ENCODE measurements around the gene ZER1. TPM values are rescaled to one million over a fixed set of nuclear protein-coding genes. Genes with fewer than 3 reads are reported as not detected.
"Not testable (repeated sequence)": the region's sequence is repeated elsewhere in the genome, so short reads cannot be mapped to it uniquely, and the experiment has no call there.

ZER1 gene
- total RNA-seq, 1 donor from 2014 or later, result 51.8 TPM

DNA sequence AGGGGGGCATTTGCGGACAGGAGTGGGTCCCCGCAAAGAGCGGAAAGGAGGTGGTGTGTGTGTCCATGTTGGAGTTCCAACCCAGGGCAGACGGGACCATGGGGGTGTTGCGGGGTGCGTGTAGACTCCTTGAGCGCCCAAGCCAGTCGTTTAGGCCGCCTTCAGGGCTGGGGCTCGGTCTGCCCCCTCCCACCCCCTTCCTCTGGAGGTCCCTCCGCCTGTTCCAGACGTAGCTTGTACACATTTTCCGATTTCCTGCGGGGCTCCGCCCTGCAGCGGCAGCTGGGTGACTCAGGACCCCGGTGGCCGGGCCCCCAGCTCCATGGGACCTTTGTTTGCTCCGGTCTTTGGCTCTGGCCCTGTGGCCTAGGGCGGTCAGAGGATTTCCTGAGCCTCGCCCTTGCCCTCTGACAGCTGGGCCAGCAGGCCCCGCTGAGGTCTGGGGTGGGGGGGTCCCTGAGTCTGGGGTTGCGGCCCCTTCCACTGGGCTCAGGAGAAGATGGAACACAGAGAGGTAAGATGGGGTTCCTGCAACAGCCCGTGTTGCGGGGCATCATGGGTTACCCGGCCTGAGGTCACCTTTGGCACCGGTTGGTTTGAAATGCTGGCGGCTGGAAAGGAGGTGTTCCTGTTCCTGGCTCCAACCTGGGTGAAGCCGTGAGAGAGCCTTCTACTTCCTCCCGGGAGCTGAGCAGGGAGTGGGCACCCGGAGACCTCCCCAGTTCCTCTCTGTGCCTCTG is 67.9 kb downstream of the ZER1 start:
- no peak for DNase-seq (ENCODE audit: low spot score)
- intact Hi-C loops (cut with DNase I), result loop anchor here (2.0 to 5.0 kb wide), 3 partner anchors 15 to 114 kb away; partner anchors contain the start of genes ENDOG and SET

DNA sequence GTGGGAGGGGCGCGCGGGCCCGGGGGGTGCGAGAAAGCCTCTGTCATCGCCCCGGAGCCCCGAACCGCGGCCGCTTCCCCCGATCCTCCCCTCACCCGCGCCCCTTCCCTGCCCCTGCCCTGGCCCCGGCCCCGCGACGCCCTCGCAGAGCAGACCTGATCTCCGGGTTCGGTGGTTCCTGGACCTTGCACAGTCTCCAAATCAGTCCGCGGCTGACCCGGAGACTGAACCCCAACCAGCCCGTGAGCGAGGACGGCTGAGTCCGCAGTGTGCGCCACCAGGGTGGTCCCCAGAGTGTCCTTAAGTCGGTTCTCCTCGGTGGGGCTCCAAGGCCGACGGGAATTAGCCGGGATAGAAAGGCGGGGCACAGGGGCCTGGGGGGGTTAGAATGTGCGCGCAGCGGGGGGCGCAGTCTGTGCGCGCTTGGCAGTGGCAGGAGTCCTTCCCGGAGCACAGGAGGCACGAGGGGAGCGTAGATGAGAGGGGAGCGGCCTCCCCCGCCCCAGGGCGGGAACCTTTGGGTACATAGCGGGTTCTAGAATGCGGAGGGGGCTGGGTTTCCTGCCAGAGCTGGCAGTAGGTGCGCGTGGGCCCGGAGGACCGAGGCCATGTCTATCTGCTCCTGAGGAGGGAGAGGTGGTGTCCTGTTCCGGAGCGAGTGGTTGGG is 68.6 kb downstream of the ZER1 start:
- intact Hi-C loops (cut with DNase I), result loop anchor here (2.0 to 5.0 kb wide), 3 partner anchors 14 to 114 kb away; partner anchors contain the start of genes ENDOG and SET
- no peak for DNase-seq (ENCODE audit: low spot score)

DNA sequence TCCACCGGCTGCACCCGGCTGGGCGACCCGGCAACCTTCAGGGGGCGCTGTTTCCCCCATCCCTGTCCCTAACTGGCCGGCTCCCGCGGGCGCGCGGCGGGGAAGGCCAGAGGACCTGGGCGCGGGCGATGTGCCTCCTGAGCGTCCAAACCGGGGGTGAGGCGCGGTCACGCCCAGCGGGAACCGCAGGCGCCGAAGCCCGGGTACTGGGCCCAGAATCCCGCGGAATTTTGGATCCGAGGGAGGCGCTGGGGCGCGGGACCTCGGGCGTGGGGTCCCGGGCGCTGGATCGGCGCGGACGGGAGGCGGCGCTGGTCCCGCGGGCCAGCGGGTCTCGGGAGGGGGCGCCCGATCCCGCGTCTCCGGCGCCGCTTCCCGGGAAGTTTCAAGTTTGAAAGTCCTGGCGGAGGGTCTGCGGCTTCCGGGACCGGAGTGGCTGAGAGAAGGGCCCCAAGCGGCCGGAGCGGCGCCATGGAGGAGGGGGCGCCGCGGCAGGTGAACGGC is 69.2 kb downstream of the ZER1 start, which contains the start of gene PKN3:
Gene PKN3, plus strand, starts transcription at position 59 of the 504 bp plus-strand sequence. Its CDS starts 413 bp downstream, at position 472.
- intact Hi-C loops (cut with DNase I), result loop anchor here (2.0 to 5.0 kb wide), 3 partner anchors 14 to 115 kb away; partner anchors contain the start of genes ENDOG and SET
- DNase-seq (ENCODE audit: low spot score), result peak; percentile 93

DNA sequence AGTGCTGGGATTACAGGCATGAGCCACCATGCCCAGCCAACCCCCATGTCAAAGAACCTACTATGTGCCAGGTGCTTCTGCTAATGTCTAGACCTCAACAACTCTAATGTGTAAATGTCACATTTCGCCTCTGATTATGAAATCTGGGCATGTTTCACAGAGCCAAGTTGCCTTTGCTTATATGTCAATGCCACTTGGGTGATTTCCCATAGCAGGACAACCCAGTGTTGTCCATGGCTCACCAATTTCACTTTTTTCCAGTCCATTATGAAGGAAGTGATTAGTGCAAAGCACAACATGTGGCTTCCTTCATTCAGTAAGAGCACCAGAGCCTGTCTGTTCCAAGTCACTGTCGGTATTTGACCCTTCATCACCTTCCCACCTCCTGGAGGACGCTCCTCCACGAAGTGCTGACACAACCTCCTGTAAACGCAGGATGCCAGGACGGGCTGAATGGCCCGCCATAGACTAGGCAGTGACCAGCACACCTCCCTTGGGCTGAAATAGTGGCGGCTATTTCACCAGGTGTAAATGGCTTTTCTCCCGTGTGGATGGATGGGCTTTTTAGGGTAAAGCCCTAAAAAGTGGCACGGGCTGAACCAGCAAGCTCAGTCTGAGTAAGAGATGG is 70.4 kb downstream of the ZER1 start:
- no peak for DNase-seq (ENCODE audit: low spot score)
- intact Hi-C loops (cut with DNase I), result loop anchor here (5.0 kb wide), 2 partner anchors 64 to 116 kb away; partner anchors contain the start of gene ENDOG

DNA sequence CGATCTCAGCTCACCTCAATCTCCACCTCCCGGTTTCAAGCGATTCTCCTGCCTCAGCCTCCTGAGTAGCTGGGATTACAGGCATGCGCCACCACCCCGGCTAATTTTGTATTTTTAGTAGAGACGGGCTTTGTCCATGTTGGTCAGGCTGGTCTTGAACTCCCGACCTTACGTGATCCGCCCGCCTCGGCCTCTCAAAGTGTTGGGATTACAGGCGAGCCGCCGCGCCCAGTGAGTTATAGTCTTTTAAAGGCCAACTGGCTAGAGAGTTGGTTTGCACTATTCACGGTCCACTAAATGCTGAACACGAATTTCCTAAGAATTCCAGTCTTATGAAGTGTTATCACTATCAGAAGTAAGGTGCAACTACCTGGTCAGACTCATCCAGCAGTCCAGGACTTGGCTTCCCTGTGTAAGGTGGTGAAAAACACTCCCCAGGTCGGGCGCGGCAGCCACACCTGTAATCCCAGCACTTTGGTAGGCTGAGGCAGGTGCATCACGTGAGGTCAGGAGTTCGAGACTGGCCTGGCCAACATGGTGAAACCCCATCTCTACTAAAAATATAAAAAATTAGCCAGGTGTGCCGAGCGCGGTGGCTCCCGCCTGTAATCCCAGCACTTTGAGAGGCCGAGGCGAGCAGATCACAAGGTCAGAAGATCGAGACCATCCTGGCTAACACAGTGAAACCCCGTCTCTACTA is 72.5 kb downstream of the ZER1 start:
- intact Hi-C loops (cut with DNase I); DNase-seq (ENCODE audit: low spot score): not testable (repeated sequence)

DNA sequence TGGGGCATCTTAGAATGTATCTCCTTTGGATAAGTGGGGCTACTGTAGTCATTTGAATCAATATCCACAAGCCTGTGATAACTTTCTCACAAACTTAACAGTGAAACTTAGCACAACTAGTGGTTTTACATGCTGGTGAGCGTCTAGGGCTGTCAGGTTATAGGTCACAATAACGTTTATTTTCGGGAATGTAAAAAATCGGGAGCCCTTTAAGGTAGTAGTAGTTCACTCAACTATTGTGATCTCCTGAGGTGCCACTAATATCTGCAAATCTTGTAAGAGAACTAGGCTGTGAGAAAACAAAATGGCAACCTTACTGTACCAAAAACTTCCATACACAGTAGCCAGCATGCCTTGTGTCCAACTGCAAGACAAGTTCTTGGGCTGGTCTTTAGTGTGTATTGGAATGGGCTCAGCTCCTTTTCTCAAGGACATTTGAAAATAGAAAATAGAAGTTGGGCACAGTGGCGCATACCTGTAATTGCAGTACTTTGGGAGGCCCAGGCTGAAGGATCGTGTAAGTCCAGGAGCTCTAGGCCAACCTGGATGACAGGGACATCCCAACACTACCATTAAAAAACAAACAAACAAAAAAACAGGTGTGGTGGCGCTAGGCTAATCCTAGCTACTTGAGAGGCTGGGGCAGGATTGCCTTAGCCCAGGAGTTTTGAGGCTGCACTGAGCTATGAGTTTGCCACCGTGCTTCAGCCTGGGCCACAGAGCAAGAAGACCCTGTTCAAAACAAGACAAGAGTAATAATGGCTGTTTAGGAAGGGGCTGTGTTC is 74.6 kb downstream of the ZER1 start:
- intact Hi-C loops (cut with DNase I), result no loop called here
- no peak for DNase-seq (ENCODE audit: low spot score)

DNA sequence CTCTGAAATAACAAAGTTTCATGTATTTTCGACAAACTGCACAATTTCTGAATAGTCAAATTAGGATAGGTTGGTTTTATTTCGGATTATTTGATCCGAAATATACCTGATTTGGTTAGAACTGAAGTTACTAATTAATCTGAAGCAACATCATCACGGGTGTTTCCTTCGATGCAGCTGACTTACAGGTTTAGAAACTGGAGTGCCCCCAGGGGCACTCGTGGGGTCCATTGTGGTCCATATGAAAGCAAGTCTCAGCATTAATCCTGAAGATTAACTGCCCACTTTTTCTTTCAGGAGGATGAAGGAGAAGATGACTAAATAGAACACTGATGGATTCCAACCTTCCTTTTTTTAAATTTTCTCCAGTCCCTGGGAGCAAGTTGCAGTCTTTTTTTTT is 77.4 kb downstream of the ZER1 start:
- intact Hi-C loops (cut with DNase I), result no loop called here
- no peak for DNase-seq (ENCODE audit: low spot score)

DNA sequence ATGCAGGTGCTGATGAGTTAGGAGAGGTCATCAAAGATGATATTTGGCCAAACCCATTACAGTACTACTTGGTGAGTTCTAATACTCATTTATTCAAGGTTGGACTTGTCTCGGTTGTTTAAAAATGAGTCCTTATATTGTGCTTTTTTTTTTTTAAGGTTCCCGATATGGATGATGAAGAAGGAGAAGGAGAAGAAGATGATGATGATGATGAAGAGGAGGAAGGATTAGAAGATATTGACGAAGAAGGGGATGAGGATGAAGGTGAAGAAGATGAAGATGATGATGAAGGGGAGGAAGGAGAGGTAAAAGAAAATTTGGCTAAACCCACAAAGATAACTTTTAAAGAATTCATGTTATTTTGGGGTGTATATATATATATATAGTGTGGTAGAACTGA is 78.0 kb downstream of the ZER1 start:
- DNase-seq (ENCODE audit: low spot score); intact Hi-C loops (cut with DNase I): not testable (repeated sequence)

DNA sequence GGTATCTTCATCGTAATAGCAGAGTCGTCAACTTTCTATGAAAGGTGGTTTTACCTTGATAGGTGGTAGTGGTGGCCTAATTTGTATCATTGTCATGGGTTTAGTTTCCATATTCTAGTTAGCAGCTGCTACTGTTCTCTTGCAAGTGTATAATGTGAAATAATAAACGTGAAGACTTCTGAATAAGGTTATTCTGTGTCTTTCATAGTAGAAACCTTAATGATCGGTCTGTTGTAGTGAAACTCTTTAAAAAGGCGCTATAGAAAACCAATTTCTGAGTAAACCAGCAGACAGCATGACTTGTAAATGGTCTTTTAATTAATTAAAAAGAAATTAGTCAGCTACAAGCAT is 81.1 kb downstream of the ZER1 start:
- DNase-seq (ENCODE audit: low spot score), result no peak
- intact Hi-C loops (cut with DNase I), result no loop called here

DNA sequence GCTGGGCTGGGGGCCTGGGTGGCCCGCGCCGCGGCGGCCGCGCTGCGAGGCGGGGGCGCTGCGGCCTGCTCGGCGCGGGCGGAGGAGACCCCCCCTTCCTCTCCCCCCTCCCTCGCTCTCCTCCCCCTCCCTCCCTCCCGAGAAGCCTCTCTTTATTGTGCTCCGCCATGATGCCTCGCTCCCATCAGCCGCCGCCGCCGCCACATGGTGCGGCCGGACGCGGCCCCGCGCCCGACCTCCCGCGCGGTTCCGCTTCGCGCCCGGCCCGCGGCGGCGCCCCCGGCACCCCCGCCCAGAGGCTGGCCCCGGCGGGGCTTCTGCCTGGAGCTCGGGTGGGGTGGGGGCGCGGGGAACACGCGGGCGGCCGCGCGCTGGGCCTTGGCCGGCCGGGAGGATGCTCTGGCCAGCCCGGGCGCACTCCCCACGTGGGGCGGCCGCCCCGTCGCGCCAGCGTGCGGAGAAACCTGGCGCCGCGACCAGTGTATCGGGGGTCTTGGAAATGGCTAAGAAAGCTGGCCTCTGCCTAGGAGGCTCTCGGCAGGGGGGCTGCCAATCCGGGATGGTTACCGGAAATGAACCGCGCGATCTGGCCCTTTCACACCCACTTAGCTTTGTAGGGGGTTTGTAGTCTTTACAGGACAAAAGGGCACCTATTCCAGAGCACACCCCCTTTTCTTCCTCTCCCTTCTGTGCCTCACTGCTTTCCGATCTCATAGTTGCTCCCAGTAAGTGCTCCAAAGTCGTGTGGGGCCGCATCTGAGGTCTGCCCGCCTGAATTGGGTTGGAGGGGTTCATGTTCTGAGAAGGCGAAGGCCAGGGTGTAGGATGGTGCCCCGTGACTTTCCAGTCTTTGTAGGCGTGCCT is 81.7 kb downstream of the ZER1 start:
- no peak for DNase-seq (ENCODE audit: low spot score)
- intact Hi-C loops (cut with DNase I), result loop anchor here (2.0 kb wide), 3 partner anchors 13 to 55 kb away; partner anchors contain the start of genes DYNC2I2 and PKN3

DNA sequence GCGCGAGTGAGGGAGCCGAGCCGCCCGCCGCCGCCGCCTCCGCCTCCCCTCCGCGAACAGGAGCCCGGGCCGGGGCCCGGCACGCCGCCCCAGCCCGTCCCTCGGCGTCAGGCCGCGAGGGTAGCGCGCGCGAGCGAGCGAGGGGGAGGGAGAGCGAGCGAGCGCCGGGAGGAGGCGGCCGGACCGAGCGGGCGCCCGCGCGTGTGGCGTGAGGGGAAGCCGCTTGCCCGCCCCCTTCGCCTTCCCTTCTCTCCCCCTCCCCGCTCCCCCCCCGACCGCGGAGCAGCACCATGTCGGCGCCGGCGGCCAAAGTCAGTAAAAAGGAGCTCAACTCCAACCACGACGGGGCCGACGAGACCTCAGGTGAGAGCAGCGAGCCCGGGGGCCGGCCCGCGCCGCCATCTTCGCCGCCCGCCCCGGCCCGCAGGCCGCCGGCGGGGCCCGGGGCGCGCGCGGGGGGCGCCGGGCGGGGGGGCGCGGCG is 82.4 kb downstream of the ZER1 start:
- intact Hi-C loops (cut with DNase I), result loop anchor here (2.0 kb wide), 3 partner anchors 13 to 55 kb away; partner anchors contain the start of genes DYNC2I2 and PKN3
- DNase-seq (ENCODE audit: low spot score), result peak; percentile 76

DNA sequence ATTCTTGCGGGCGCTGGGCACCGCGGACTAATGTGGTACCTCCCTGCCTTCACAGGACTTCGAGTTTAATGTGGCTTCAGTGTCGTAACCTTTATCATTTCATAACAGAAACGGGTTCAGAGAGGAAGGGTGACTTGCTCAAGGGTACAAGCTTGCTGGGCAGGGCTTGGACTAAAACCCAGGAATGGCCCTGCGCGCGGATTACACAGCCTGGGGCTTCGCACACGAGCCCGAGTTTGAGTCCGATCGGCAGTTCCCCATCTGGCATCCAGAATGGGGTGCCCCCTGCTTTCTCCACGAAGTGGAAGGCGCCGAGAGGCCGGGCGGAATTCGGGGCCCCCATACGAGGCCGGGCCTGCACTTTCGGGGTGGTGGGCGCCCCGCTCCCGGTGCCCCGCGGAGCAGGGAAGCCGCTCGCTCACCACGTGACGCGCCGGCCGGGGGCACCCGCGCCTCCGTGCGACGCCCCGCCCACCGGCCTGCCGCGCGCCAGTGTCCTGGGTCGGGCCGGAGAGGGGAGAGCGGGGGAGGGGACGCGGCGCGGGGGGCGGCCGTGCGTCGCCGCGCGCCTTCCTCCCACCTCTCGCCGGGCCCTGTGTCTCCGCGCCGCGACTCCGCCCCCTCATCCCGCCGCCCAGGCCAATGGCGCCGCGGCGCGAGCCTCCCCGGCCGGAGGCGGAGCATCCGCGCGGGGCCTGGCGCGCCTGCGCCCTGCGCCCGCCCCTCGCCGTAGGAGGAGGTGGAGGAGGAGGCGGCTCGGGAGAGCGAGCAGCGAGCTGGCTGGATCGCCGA is 83.0 kb downstream of the ZER1 start, which contains the start of gene SET:
Gene SET, plus strand, starts transcription at position 722 of the 792 bp plus-strand sequence. CDS start 361 bp downstream, outside the sequence.
- intact Hi-C loops (cut with DNase I), result loop anchor here (2.0 kb wide), 3 partner anchors 14 to 54 kb away; partner anchors contain the start of genes DYNC2I2 and PKN3
- peak; percentile 96 for DNase-seq (ENCODE audit: low spot score)

DNA sequence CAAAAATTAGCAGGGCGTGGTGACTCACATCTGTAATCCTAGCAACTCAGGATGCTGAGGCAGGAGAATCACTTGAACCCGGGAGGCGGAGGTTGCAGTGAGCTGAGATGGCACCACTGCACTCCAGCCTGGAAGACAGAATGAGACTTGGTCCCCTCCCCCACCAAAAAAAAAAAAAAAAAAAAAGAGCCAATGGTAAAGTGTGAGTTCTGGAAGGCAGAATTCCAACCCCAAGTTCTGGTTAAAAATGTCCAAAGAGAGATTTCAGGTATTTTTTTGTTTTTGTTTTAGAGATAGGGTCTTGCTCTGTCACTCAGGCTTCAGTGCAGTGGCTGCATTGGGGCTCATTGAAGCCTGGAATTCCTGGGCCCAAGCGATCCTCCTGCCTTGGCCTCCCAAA is 84.3 kb downstream of the ZER1 start:
- no peak for DNase-seq (ENCODE audit: low spot score)
- intact Hi-C loops (cut with DNase I), result no loop called here

DNA sequence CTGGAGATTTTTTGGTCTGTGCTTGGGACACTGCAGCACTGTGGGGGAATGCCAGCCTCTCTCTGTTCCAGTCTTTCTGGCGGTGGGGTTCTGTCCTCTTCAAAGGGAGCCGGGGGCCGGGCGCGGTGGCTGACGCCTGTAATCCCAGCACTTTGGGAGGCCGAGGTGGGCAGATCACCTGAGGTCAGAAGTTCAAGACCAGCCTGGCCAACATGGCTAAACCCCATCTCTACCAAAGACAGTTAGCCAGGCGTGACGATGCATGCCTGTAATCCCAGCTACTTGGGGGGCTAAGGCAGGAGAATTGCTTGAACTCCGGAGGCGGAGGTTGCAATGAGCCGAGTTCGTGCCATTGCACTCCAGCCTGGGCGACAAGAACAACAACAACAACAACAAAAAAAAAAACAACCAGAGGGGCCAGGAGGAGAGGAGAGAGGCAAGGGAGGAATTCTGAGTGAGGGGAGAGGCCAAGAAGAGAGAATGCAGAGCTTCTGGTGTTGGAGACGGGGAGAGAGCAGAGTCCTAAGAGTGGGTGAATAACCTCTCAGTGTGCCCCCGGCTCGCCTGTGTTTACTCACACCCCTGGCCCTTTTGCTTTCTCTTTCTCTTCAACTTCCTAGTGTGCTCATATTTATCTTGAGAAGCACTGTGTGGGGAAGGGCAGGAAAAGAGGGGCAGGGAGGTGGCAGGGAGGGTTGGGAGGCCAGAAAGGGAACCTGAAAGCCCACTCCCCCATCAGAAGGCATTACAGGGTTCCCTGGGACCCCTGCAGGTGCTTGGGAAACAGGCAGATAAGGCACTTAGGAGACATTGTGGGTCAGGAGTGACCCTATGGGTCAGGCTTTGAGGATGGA is 85.9 kb downstream of the ZER1 start:
- intact Hi-C loops (cut with DNase I), result no loop called here
- no peak for DNase-seq (ENCODE audit: low spot score)

DNA sequence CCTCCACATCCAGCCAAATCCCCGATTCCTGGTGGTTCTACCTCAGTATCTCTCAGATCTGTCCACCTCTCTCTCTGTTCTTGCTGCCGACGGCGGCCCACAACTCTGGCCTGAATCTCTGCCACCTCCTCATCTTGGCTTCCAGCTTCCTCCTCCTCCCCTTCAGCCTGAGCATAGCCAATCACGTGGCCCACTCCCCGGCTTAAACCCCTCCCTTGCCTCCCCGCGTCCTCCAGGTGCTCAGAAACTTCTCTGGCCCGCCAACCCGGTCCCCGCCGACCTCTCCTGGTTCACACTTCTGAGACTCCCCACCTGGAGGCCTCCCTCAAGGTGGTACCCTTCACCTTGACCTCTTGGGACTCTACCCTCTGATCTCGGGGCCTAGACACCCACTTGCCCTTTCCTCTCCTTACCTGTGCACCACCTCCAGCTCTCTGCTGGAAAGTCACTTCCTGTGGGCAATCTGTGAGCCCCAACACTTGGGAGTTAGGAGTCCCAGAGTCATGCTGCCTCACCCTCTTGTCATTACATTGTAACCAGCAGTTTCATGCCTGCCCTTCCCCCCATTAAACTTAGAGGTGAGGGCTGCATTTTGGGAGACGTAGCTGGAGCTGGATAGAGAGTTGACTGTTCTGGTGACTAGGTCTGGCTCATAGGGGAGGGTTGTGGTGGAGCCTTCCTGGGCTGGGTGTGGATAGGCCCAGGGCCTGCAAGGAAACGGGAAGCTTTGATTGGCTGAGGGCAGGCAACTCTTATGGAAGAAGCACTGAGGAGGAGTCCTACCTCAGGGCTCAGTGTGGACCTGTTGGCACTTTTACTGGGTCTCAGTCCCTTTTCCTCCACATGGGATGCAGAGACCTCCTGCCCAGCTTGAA is 87.2 kb downstream of the ZER1 start:
- intact Hi-C loops (cut with DNase I), result no loop called here
- DNase-seq (ENCODE audit: low spot score), result peak; percentile 92

All from cardiac septum (tissue), 1 donor.